ENCODE measurements around the gene CTXN2. TPM values are rescaled to one million over a fixed set of nuclear protein-coding genes. Genes with fewer than 3 reads are reported as not detected.
A peak's percentile ranks its signal among the peaks of the same experiment; 100 is the strongest.

CTXN2 gene
- total RNA-seq, 1 donor from 2014 or later = 0.18 TPM

GRCh38 chr15:48185529-48185928 lies 5.9 kb upstream of the CTXN2 start:
- no peak for TF ChIP-seq CTCF (IDR thresholded peaks at IDR 0.05; ENCODE audit: unreplicated experiment)
- H3K4me3 Mint-ChIP-seq = no peak overlapping the region
- no peaks in the 10 kb centered on the region for H3K36me3 Mint-ChIP-seq
- peaks cover 19% of the 10 kb centered on the region for H3K27me3 Mint-ChIP-seq (ENCODE audit: low read depth)
- DNase-seq (ENCODE audit: low spot score in 2 of 2, unreplicated experiment in 2 of 2) = no peak
- no peak overlapping the region for H3K27ac Mint-ChIP-seq
- peaks cover 11% of the 10 kb centered on the region for H3K9me3 Mint-ChIP-seq
- H3K4me1 Mint-ChIP-seq = no peaks in the 10 kb centered on the region

GRCh38 chr15:48186271-48186670 lies 5.2 kb upstream of the CTXN2 start:
- Mint-ChIP-seq H3K4me3 (no peak overlapping the region), H3K36me3 (no peaks in the 10 kb centered on the region), H3K27ac (no peak overlapping the region), H3K4me1 (peaks cover 3% of the 10 kb centered on the region), H3K9me3 (peaks cover 11% of the 10 kb centered on the region), H3K27me3 (ENCODE audit: low read depth) (peaks cover 26% of the 10 kb centered on the region)
- TF ChIP-seq CTCF (IDR thresholded peaks at IDR 0.05; ENCODE audit: unreplicated experiment) = no peak
- DNase-seq (ENCODE audit: low spot score in 2 of 2, unreplicated experiment in 2 of 2) = no peak

GRCh38 chr15:48190932-48191573 lies 412 bp upstream of the CTXN2 start:
- TF ChIP-seq CTCF (IDR thresholded peaks at IDR 0.05; ENCODE audit: unreplicated experiment) = no peak
- no peak overlapping the region for H3K27ac Mint-ChIP-seq
- peak; percentile 78 to 91 for DNase-seq (ENCODE audit: low spot score in 2 of 2, unreplicated experiment in 2 of 2)
- H3K36me3 Mint-ChIP-seq = no peaks in the 10 kb centered on the region
- peaks cover 48% of the 10 kb centered on the region for H3K27me3 Mint-ChIP-seq (ENCODE audit: low read depth)
- H3K9me3 Mint-ChIP-seq = no peaks in the 10 kb centered on the region
- peak overlapping the region; percentile 56 for H3K4me3 Mint-ChIP-seq
- H3K4me1 Mint-ChIP-seq = peaks cover 7% of the 10 kb centered on the region

GRCh38 chr15:48202068-48202467 lies 10.6 kb downstream of the CTXN2 start:
- Mint-ChIP-seq H3K36me3 (no peaks in the 10 kb centered on the region), H3K4me3 (no peak overlapping the region), H3K4me1 (no peaks in the 10 kb centered on the region), H3K9me3 (no peaks in the 10 kb centered on the region), H3K27me3 (ENCODE audit: low read depth) (peaks cover 19% of the 10 kb centered on the region), H3K27ac (no peak overlapping the region)
- no peak for TF ChIP-seq CTCF (IDR thresholded peaks at IDR 0.05; ENCODE audit: unreplicated experiment)
- DNase-seq (ENCODE audit: low spot score in 2 of 2, unreplicated experiment in 2 of 2) = no peak

GRCh38 chr15:48205981-48206380 lies 14.5 kb downstream of the CTXN2 start, which contains the start of gene SLC12A1:
Gene SLC12A1 (plus strand): TSS chr15:48206302. CDS start chr15:48207720, 1,418 bp downstream.
- no peaks in the 10 kb centered on the region for H3K9me3 Mint-ChIP-seq
- TF ChIP-seq CTCF (IDR thresholded peaks at IDR 0.05; ENCODE audit: unreplicated experiment) = no peak
- no peaks in the 10 kb centered on the region for H3K4me1 Mint-ChIP-seq
- DNase-seq (ENCODE audit: low spot score in 2 of 2, unreplicated experiment in 2 of 2) = no peak
- no peak within 1 kb of the TSS for H3K27ac Mint-ChIP-seq
- no peak within 1 kb of the TSS for H3K4me3 Mint-ChIP-seq
- H3K36me3 Mint-ChIP-seq = no peaks in the 10 kb centered on the region
- peaks cover 3% of the 10 kb centered on the region for H3K27me3 Mint-ChIP-seq (ENCODE audit: low read depth)
